Activated naive CD8-positive, alpha-beta T cell treated with anti-CD3 and anti-CD28 coated beads, Interleukin-2, amount 50 U/mL, for 16 hours (primary cell): ENCODE measurements around the gene OTOP2.
A peak's percentile ranks its signal among the peaks of the same experiment; 100 is the strongest.

Experiments
- DNase-seq: peaks from one replicate; pipeline ENCODE4 v3.0.0-alpha.2; 2020; ENCODE audit warnings: low read depth, low spot score

The OTOP2 gene

GRCh38 chr17:74923538-74924249, 379 bp upstream of the OTOP2 start:
- peak; percentile 35 for DNase-seq

- DNase-seq: no peak
Measured at GRCh38 chr17:74925242-74925641, 1.2 kb downstream of the OTOP2 start.

DNA sequence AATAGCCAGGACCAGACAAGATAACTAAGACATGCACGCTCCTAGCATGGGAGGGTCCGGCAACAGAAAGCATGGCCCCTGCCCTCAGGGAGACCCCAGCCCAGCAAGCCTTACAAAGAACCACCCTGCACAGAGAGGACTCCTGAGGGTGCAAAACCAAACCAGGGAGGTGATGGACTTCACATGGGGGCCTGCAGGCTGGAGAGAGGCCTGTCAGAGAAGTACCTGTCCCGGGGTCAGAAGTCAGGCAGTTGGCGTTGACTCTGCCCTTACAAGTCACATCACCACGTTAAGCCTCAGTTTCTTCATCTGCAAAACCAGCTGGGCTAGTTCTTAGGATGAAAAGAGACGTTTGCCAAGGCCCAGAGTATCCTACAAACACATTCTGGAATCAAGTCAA, 4.7 kb downstream of the OTOP2 start:
- no peak for DNase-seq

DNA sequence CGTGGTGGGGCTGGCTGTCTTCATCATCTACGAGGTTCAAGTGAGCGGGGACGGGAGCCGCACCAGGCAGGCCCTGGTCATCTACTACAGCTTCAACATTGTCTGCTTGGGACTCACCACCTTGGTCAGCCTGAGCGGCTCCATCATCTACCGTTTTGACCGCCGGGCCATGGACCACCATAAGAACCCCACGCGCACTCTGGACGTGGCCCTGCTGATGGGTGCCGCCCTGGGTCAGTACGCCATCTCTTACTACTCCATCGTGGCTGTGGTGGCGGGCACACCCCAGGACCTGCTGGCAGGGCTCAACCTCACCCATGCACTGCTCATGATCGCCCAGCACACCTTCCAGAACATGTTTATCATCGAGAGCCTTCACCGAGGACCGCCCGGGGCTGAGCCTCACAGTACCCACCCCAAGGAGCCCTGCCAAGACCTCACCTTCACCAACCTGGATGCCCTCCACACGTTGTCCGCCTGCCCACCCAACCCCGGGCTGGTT, 6.5 kb downstream of the OTOP2 start:
- no peak for DNase-seq

DNA sequence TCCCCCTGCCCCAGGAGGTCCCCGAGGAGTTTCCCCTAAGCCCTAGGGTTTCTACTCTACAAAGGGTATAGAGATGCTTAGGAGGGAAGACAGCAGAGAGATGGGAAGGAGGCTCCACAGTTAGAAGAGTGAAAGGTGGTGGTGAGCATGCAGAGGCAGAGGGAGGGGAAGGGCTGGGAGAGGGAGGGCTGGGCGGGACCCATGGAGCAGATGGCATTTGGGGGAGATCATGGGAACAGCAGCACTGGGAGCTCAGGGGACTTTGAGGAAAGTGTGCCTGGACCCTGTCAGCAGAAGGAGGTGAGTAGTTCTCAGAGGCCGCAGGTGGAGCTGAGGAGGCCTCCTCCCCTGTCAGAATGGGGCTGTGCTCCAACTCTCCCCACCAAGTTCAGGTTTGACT, 11.0 kb downstream of the OTOP2 start:
- DNase-seq: no peak

- DNase-seq: no peak
Measured at GRCh38 chr17:74935585-74936469, 11.8 kb downstream of the OTOP2 start, which contains the start of gene OTOP3. TSS of gene OTOP3 (plus strand) at chr17:74935898. CDS start at chr17:74935922, 24 bp downstream.

DNA sequence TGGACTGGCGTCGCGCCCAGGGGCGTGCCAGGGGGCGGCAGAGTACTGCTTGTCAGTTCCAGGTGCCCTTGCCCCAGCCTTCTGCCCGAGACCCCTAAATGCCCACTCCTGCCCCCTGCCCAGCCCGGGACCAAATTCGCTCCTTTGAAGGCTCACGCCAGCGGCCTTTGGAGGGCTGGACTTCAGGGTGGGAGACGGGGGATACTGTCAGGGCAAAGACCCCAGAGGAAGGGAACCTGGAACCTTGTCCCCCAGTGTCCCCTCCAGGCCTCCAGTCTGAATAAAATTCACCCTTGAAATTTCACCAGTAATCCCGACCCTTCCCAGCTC, 12.4 kb downstream of the OTOP2 start:
- no peak for DNase-seq

DNA sequence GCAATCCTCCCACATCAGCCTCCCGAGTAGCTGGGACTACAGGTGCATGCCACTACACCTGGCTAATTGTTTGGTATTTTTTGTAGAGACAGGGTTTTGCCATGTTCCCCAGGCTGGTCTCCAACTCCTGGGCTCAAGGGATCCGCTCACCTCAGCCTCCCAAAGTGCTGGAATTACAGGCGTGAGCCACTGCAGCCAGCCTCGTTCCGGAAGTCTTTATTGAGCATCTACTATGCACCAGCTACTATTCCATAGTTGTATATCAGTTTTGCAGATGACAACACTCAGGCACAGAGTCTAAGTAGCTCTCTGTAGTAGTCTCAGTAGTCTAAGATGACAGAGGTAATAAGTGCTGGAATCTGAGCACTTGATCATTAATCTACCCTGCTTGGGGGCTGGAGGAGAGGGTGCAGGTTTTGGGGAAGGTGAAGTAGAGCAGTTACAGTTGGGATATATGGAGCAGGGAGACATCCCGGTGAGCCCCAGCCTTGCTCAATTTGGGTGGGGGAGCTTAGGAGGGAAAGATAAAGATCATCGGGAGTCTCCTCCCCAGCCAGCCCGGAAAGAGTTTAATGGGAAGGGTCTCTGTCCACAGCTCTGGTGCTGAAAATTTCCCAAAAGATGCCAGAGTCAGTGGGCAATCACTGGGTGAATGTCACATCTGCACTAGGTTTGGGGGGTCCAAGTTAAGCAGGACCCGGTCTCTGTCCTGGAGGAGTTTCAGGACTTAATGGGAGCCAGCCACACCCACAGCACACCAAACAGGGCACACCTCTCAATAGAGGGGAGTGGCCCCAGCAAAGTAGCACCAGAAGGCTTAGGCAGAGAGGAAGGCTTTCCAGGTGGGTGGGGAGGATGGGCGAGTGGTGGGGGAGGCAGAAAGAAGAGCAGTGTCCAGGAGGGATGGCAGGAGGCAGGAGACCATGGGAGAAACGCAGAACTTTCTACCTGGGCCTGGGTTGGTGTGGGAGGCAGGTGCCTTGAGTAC, 13.3 kb downstream of the OTOP2 start:
- no peak for DNase-seq

GRCh38 chr17:74938194-74938950, 14.3 kb downstream of the OTOP2 start:
- no peak for DNase-seq

- no peak for DNase-seq
Measured at GRCh38 chr17:74939534-74939933, 15.5 kb downstream of the OTOP2 start.

DNA sequence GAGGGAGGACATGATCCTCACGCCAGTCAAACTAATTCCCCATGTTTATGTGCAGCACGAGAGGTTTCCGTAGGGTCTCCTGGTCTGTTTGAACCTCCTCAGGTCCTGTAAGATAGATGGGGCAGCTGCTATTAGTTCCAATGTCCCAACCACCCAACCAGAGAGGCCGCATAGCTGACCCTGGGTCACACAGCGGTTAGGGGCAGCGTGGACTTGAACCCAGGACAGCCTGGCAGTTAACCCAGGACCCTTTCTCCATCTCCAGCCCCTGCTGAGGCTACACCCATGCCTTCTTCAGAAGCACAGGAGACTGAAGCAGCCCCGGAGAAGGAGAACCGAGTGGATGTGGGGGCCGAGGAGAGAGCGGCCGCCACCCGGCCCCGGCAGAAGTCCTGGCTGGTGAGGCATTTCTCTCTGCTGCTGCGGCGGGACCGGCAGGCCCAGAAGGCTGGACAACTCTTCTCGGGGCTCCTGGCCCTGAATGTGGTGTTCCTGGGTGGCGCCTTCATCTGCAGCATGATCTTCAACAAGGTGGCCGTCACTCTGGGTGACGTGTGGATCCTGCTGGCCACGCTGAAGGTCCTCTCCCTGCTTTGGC, 17.2 kb downstream of the OTOP2 start:
- no peak for DNase-seq

DNA sequence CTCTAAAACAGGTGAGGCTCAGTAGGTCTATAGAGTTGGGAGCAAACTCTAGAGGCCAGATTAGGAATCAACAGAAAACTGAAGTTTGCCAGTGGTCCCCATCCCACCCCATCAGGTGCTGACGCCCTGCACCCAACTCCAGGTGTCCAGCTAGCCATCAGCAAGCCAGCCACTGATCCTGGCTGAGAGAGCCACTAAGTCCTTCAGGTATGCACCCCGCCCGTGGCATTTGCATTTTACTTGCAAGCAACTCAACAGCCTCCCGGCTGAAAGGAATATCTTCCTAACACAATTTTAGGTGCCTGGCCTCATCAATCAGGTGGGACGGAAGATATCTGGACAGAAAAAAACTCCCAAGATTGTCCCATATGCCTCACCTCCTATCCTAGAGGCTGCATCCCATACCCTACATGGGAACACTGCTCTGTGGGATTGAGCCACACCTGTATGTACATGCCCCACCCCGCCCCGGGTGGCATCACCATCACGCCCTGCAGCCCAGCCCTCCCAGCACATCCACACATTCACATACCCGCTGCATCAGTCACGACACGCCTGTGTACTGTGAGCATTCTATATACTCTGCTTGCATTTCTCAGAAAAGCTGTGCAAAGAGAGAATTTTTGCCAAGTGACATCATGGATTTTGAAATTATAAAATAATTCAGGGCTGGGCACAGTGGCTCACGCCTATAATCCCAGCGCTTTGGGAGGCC, 19.9 kb downstream of the OTOP2 start:
- DNase-seq: no peak

GRCh38 chr17:74945543-74945942, 21.5 kb downstream of the OTOP2 start:
- DNase-seq: no peak

DNA sequence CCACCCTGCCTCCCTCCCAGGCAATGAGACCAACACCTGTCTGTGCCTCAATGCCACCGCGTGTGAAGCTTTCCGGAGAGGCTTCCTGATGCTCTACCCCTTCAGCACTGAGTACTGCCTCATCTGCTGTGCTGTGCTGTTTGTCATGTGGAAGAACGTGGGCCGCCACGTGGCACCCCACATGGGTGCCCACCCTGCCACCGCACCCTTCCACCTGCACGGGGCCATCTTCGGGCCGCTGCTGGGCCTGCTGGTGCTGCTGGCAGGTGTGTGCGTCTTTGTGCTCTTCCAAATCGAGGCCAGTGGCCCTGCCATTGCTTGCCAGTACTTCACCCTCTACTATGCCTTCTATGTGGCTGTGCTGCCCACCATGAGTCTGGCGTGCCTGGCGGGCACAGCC, 22.6 kb downstream of the OTOP2 start:
- DNase-seq: no peak

DNA sequence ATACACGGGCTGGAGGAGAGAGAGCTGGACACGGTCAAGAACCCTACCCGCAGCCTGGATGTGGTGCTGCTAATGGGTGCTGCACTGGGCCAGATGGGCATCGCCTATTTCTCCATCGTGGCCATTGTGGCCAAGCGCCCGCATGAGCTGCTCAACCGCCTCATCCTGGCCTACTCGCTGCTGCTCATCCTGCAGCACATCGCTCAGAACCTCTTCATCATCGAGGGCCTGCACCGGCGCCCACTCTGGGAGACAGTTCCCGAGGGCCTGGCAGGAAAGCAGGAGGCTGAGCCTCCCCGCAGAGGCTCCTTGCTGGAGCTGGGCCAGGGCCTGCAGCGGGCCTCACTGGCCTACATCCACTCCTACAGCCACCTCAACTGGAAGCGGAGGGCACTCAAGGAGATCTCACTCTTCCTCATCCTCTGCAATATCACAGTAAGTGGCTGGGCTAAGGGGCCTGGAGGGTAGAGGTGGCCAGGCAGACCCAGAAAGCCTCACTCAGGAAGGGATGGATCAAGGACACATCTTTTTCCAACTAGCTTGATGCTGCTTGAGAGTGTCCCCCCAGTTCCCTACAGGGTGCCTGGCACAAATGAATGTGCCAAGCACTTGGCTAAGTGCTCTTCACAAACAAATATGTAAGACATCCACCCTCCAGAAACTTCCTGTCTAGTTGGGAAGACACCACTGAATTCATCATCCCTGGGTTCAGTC, 23.1 kb downstream of the OTOP2 start:
- no peak for DNase-seq

DNA sequence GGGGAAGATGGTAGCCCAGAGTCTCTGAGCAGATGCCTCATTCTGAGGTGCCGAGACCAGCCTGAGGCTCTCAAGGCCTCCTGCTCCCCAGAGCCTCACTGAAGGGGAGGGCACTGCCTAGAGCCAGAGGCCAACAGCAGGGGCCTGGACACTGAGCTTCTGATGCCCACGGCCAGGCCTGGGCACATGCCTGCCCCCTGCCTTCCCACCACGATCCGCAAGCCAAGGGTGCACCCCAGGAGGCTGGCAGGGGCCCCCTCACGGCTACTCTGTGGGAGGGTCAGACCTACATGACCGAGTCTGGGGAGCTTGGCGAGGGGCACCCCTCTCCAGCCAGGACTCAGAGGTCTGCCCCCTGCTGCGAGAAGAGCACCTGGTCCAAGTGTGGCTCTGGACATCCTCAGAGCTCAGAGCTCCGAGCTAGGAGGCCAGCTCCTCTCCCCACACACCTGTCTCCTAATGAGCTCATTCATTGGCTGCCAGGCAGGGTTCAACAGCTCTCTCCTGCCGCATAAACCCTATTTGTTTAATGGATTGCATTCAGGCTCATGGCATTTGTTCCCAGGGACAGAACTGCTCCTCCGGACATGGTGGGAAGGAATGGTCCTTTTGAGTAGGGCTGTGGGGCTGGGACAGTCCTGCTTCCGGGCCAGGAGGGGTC, 25.5 kb downstream of the OTOP2 start:
- no peak for DNase-seq

- DNase-seq: no peak
Measured at GRCh38 chr17:74950207-74950606, 26.1 kb downstream of the OTOP2 start.

GRCh38 chr17:74951065-74951464, 27.0 kb downstream of the OTOP2 start:
- no peak for DNase-seq
